Transverse colon (tissue), 3 donors: ENCODE data around the gene MRPL39.

Source experiments
- CTCF ChIP-seq, 5 experiments: fragments of 200-600 bp in 3 of 5; fragments of 450-650 bp in 2 of 5; sonication (generic) in 3 of 5; IDR thresholded peaks; 1 replicate in 2 of 5; 2 replicates in 3 of 5; pipeline ENCODE4 v1.5.1; 2016 to 2017; ENCODE audit warnings: antibody characterized with exemption in 5 of 5, inconsistent platforms in 3 of 5, mild to moderate bottlenecking in 2 of 5, moderate library complexity in 1 of 5
- POLR2A ChIP-seq: fragments of 450-650 bp; IDR thresholded peaks from one replicate; pipeline ENCODE4 v1.6.1; 2016; ENCODE audit warnings: antibody characterized with exemption, mild to moderate bottlenecking, moderate library complexity

- no peak for TF ChIP-seq CTCF (IDR thresholded peaks at IDR 0.05)
- TF ChIP-seq POLR2A: no peak
Measured at GRCh38 chr21:25563361-25564116, 43.7 kb downstream of the MRPL39 start.
